DOHH2 (cell line): ENCODE measurements around the gene ABLIM2.

ENCODE experiments used
- H3F3A ChIP-seq: fragments of 200-600 bp; sonication (generic), shearing (Covaris generic); 2 replicates; pipeline ENCODE4 v1.6.0; 2016; ENCODE audit warnings: antibody characterized with exemption, mild to moderate bottlenecking; ENCODE audit not compliant: control insufficient read depth, insufficient read depth
- H3K27ac ChIP-seq: fragments of 200-600 bp; sonication (generic); 2 replicates; pipeline ENCODE4 v1.5.1; 2014; ENCODE audit warnings: low read depth, mild to moderate bottlenecking, low read length, moderate library complexity
- H3K27me3 ChIP-seq: fragments of 200-600 bp; sonication (generic); 2 replicates; pipeline ENCODE4 v1.6.1; 2014; ENCODE audit warnings: mild to moderate bottlenecking, low read length, mixed read lengths; ENCODE audit not compliant: control insufficient read depth
- H3K36me3 ChIP-seq: fragments of 200-600 bp; sonication (generic); 2 replicates; pipeline ENCODE4 v1.6.1; 2014; ENCODE audit warnings: mild to moderate bottlenecking, low read length, moderate library complexity, mixed read lengths; ENCODE audit not compliant: control insufficient read depth
- H3K4me1 ChIP-seq: fragments of 200-600 bp; sonication (generic); 2 replicates; pipeline ENCODE4 v1.6.1; 2014; ENCODE audit warnings: mild to moderate bottlenecking, low read length, mixed read lengths; ENCODE audit not compliant: control insufficient read depth
- H3K4me2 ChIP-seq: fragments of 200-600 bp; sonication (generic); 2 replicates; pipeline ENCODE4 v1.6.0; 2014; ENCODE audit warnings: mild to moderate bottlenecking, low read length, moderate library complexity
- H3K4me3 ChIP-seq: fragments of 200-600 bp; sonication (generic); 2 replicates; pipeline ENCODE4 v1.5.1; 2014; ENCODE audit warnings: mild to moderate bottlenecking, low read length, mixed read lengths
- H3K79me2 ChIP-seq: fragments of 200-600 bp; sonication (generic); 2 replicates; pipeline ENCODE4 v1.6.1; 2014; ENCODE audit warnings: mild to moderate bottlenecking, low read length, mixed read lengths; ENCODE audit not compliant: control insufficient read depth
- H3K9me2 ChIP-seq: fragments of 200-600 bp; sonication (generic); replicated peaks from 2 replicates; pipeline ENCODE4 v1.6.1; 2014; ENCODE audit warnings: mild to moderate bottlenecking, low read length, mixed read lengths; ENCODE audit not compliant: control insufficient read depth
- H3K9me3 ChIP-seq: fragments of 200-600 bp; sonication (generic); 2 replicates; pipeline ENCODE4 v1.6.1; 2014; ENCODE audit warnings: antibody characterized with exemption, low read length, mixed read lengths; ENCODE audit not compliant: control insufficient read depth, insufficient read depth
- H4K20me1 ChIP-seq: fragments of 200-600 bp; sonication (generic); 2 replicates; pipeline ENCODE4 v1.6.0; 2014; ENCODE audit warnings: low read depth, mild to moderate bottlenecking, antibody characterized with exemption, low read length, moderate library complexity; ENCODE audit not compliant: control insufficient read depth, insufficient read depth
- EZH2phosphoT487 ChIP-seq: fragments of 200-600 bp; sonication (generic); IDR thresholded peaks from 2 replicates; pipeline ENCODE4 v1.6.1; 2017; ENCODE audit warnings: borderline replicate concordance, mild to moderate bottlenecking, antibody characterized with exemption, low read length, moderate library complexity, mixed read lengths
- TF ChIP-seq, protein P1 (sequence below): fragments of 200-600 bp; sonication (generic); IDR thresholded peaks from one replicate; pipeline ENCODE4 v1.5.1; 2014; ENCODE audit warnings: antibody characterized with exemption, mild to moderate bottlenecking, low read depth, low read length; ENCODE audit not compliant: poor library complexity, severe bottlenecking

The ABLIM2 gene

DNA sequence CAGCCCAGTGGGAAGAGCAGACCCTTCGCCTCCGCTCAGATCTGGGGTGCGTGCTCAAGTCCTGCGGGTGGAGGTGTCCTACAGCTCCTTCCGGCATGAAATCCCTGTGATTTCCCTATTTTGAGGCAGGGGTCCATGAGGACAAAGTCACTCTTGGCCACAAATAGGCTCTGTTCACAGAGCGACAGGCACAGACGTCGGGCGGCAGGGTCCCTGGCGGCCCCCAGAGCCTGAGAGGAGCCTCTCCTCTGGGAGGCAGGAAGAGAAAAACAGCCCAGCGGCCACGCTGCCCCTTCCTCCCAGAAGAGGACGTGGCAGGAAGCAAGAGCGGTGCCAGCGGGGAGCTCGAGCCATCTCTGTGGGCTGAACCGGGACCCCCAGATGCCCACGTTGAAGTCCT, 38.7 kb downstream of the ABLIM2 start:
- no peak overlapping the region for H3K4me2 ChIP-seq
- no peaks in the 10 kb centered on the region for H3K9me3 ChIP-seq
- no peaks in the 10 kb centered on the region for H3F3A ChIP-seq
- no peak overlapping the region for H3K27ac ChIP-seq
- TF ChIP-seq EZH2phosphoT487: no peak
- TF ChIP-seq, protein P1, sequence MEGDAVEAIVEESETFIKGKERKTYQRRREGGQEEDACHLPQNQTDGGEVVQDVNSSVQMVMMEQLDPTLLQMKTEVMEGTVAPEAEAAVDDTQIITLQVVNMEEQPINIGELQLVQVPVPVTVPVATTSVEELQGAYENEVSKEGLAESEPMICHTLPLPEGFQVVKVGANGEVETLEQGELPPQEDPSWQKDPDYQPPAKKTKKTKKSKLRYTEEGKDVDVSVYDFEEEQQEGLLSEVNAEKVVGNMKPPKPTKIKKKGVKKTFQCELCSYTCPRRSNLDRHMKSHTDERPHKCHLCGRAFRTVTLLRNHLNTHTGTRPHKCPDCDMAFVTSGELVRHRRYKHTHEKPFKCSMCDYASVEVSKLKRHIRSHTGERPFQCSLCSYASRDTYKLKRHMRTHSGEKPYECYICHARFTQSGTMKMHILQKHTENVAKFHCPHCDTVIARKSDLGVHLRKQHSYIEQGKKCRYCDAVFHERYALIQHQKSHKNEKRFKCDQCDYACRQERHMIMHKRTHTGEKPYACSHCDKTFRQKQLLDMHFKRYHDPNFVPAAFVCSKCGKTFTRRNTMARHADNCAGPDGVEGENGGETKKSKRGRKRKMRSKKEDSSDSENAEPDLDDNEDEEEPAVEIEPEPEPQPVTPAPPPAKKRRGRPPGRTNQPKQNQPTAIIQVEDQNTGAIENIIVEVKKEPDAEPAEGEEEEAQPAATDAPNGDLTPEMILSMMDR: no peak
- peaks cover 25% of the 10 kb centered on the region for H3K4me1 ChIP-seq
- no peaks in the 10 kb centered on the region for H4K20me1 ChIP-seq
- no peaks in the 10 kb centered on the region for H3K79me2 ChIP-seq
- no peaks in the 10 kb centered on the region for H3K9me2 ChIP-seq
- H3K4me3 ChIP-seq: no peak overlapping the region
- no peaks in the 10 kb centered on the region for H3K36me3 ChIP-seq
- H3K27me3 ChIP-seq: no peaks in the 10 kb centered on the region

DNA sequence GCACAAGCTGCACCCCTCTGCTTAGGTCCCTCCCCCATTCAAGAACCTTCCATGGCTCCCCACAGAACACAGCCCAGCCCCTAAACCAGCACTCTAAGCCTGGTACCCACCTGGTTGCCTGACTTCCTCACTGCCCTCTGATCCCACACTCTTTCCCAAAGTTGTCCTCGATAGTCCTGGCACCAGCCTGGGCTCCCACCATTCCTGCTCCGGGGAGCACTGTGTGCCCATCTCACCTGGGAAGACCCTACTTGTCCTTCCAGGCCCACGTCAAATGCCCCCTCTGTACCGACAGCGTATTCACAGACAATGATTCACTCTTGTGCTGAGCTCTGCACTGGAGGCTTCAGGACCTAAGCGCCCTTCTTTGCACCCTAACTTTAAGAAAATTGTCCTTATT, 40.1 kb downstream of the ABLIM2 start:
- no peaks in the 10 kb centered on the region for H3K27me3 ChIP-seq
- no peaks in the 10 kb centered on the region for H3F3A ChIP-seq
- no peak for TF ChIP-seq EZH2phosphoT487
- TF ChIP-seq, protein P1: no peak
- H3K4me3 ChIP-seq: no peak overlapping the region
- H3K4me1 ChIP-seq: peaks cover 12% of the 10 kb centered on the region
- no peaks in the 10 kb centered on the region for H3K36me3 ChIP-seq
- no peak overlapping the region for H3K4me2 ChIP-seq
- no peaks in the 10 kb centered on the region for H3K79me2 ChIP-seq
- no peaks in the 10 kb centered on the region for H4K20me1 ChIP-seq
- no peak overlapping the region for H3K27ac ChIP-seq
- H3K9me3 ChIP-seq: no peaks in the 10 kb centered on the region
- no peaks in the 10 kb centered on the region for H3K9me2 ChIP-seq

DNA sequence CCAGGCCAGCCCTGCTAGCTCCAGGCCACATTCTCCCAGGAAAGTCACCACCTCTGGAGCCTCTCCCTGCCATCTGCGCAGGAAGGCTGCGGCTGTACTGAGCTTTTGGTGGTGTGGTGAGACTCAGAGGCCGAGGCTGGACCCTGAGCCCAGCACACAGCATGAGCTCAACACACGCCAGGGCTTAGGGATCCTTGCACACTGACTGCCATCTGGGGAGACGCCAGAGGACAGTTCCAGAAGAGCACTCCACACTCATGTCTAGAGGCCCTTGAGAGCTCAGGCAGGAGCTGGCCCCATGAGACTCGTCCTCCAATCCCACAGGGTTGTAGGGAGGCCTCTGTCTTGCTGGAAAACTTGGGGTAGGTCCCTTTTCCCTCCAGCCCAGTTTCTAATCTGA, 40.6 kb downstream of the ABLIM2 start:
- Histone ChIP-seq H3K27me3 (no peaks in the 10 kb centered on the region), H3K79me2 (no peaks in the 10 kb centered on the region), H3F3A (no peaks in the 10 kb centered on the region), H3K9me3 (no peaks in the 10 kb centered on the region), H4K20me1 (no peaks in the 10 kb centered on the region), H3K9me2 (no peaks in the 10 kb centered on the region), H3K4me1 (peaks cover 8% of the 10 kb centered on the region), H3K36me3 (no peaks in the 10 kb centered on the region), H3K4me3 (no peak overlapping the region), H3K27ac (no peak overlapping the region), H3K4me2 (no peak overlapping the region)
- TF ChIP-seq EZH2phosphoT487: no peak
- TF ChIP-seq, protein P1: no peak

DNA sequence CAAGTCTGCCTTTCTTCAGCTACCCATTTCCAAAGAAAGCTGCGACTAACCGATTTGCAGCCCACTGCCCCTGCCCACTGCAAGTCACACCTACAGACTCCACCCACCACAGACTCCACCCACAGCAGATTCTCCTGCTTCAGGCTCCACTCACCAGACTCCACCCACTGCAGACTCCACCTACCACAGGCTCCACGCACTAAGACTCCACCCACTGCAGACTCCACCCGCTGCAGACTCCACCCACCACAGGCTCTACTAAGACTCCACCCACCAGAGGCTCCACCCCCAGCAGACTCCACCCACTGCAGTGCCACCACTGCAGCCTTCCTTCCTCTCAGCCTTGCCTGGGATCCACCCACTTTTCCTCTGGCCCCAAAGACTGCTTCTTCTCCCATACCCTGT, 41.3 kb downstream of the ABLIM2 start:
- Histone ChIP-seq H3K4me1 (peaks cover 8% of the 10 kb centered on the region), H3K36me3 (no peaks in the 10 kb centered on the region), H3K27me3 (no peaks in the 10 kb centered on the region), H3K27ac (no peak overlapping the region), H3F3A (no peaks in the 10 kb centered on the region), H3K4me3 (no peak overlapping the region), H3K4me2 (no peak overlapping the region), H4K20me1 (no peaks in the 10 kb centered on the region), H3K9me2 (no peaks in the 10 kb centered on the region), H3K9me3 (no peaks in the 10 kb centered on the region), H3K79me2 (no peaks in the 10 kb centered on the region)
- TF ChIP-seq, protein P1: no peak
- no peak for TF ChIP-seq EZH2phosphoT487
